Germinal center (tissue), 1 donor: ENCODE results near the gene GTF2E1.
"Not testable (repeated sequence)": the region's sequence is repeated elsewhere in the genome, so short reads cannot be mapped to it uniquely, and the experiment has no call there.

Experiments
- DNase-seq: peaks from one replicate; pipeline ENCODE4 v3.0.0; 2012; ENCODE audit warnings: mixed read lengths, low spot score

GTF2E1 gene

GRCh38 chr3:120756061-120756460 lies 13.5 kb downstream of the GTF2E1 start:
- no peak for DNase-seq

DNA sequence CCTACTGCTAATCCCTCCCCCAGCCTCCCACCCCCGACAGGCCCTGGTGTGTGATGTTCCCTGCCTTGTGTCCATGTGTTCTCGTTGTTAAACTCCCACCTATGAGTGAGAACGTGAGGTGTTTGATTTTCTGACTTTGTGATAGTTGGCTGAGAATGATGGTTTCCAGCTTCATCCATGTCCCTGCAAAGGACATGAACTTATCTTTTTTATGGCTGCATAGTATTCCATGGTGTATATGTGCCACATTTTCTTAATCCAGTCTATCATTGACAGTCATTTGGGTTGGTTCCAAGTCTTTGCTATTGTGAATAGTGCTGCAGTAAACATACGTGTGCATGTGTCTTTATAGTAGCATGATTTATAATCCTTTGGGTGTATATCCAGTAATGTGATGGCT lies 16.0 kb downstream of the GTF2E1 start:
- DNase-seq: not testable (repeated sequence)

- no peak for DNase-seq
These were observed 20.1 kb downstream of the GTF2E1 start for GRCh38 chr3:120762615-120763014.

- no peak for DNase-seq
These were observed 21.1 kb downstream of the GTF2E1 start for GRCh38 chr3:120763601-120764000.

- no peak for DNase-seq
These were observed 21.7 kb downstream of the GTF2E1 start for GRCh38 chr3:120764206-120764605.

DNA sequence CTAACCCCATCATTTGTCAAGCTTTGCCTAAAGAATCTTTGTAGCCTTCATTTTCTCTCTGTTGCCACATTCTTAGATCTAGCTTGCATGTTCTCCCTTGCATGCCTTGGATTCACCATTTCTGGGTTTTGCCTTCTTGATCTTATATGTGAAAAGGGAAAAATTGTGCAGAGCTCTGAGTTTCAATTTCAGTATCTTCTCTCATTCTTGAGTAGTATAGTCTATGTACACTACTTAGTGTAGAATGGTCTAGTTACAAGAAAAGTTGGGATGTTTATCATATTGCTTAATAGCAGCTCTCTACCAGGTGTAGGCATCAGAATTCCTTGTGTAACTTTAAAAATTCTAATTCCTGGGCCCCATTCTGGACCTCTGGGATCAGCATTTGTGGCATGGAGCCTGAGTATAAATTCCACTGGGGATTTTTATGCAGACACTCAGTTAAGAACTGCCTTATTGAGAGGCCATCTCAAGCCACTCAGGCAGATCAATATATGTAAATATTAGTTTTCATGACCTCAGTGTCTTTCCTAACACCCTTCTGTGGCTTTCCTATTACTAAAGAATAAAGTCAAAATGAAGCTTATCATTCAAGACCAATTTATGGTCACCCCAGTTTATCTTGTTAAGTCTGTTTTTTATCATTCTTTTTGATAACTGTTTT lies 23.4 kb downstream of the GTF2E1 start:
- no peak for DNase-seq

DNA sequence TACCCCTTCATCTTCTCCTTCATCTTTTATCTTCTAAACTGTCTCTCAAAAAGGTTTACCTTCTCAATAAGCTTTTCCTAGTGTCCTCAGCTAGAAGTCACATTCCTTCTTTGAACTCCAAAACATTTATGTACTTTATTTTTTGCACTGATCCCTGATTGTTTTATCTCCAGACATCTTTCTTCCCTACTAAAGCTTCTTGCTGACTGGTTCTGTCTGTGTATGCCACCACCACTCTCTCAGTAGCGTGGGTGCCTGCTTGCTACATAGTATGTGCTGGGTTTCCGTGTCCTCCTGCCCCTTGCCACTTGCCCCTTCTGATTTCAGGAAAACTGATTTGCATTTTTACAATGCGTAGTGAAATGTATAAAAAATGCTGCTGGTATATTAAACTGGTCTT lies 24.0 kb downstream of the GTF2E1 start:
- DNase-seq: no peak

DNA sequence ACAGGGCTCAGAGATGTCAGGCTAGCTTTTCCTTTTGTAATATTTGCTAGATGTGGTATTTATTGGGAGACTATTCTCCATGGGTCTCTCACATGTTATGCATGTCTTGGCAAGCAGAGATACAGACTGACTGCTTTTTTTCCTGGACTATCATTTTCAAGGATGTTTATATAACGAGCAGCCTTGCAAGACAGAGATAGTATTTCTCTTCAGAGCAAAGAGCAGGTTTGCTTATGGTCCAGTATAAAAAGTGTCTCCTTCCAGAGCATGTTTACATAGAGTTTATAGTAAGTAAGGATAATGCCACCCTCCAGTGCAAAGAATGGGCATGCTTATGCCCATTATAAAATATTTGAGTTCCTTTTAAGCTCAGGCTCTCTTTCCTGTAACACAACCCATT lies 24.6 kb downstream of the GTF2E1 start:
- no peak for DNase-seq

- no peak for DNase-seq
These were observed 26.9 kb downstream of the GTF2E1 start for GRCh38 chr3:120769436-120769835.

DNA sequence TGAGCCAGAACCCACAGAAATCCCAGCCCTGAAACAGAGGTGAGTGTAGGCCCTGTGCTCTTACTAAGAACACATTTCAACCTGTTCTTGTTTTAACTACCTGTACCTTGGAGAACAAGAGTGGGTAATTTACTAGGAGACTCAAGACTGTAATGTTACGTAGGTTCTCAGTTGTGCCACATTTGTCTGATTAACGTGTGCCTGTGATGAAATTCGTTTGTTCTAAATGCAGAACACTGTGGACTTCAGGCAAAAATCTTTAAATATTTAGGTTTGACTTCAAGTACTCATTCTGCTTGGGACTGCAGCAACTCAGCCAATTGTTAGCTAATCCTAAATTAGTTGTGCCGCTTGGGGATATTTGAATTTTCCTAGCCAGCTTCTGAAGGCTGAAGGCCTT lies 28.3 kb downstream of the GTF2E1 start:
- no peak for DNase-seq

DNA sequence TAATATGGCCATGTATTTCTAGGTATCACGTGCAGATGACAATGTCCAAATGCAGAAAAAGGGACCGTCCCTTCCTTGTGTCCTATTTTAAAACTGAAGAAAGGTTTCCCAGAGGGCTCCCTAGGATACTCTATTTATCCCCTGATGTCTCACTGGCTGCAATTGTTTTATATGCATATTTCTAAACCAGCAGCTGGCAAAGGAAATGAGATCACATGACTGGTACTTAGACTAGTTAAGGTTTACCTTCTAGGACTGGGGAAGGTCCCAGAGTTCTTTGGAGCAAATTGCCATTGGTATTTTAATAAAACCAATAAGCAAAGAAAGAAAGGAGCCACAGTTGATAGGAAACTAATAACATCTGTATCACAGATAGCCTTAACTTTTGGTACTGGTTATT lies 29.5 kb downstream of the GTF2E1 start:
- DNase-seq: no peak

DNA sequence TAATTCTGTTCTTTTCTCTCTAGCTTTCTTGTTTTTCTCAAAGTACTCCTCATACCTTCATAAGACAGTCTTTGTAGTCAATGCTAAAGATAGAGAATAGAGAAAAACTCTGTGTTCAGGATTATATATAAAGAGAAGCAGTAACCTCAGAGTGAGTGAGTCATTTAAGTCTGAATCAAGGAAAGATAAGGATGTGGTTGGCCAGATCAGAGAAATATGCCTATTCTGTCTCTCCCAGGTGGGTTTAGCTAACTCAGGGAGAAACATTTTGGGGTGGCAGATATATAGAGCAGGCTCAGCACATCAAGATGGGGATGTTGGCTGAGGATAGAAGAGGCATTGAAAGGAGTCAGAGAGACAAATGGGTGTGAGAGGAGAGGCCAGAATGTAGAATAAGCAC lies 31.4 kb downstream of the GTF2E1 start:
- DNase-seq: no peak

- DNase-seq: no peak
These were observed 32.9 kb downstream of the GTF2E1 start for GRCh38 chr3:120775411-120775810.

DNA sequence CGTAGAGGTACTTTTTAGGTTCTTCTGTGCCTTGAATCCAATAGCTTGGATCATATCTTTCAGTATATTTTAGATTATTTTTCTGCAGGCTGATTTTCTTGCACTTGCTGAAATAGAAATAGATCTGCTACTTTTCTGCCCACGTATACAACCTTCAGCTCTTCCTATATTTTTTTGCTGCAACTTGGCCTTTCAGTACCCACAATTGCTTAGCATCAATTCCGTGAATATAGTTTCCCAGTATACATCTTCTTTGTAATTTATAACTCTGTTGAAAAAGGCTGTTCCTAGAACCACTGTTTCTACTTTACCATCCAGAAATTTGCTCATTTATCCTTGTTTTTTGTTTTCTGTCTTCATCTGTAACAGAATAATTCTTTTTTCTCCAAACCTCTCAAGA lies 36.2 kb downstream of the GTF2E1 start:
- DNase-seq: no peak

- DNase-seq: no peak
These were observed 38.4 kb downstream of the GTF2E1 start for GRCh38 chr3:120780977-120781376.

GRCh38 chr3:120785832-120786231 lies 43.3 kb downstream of the GTF2E1 start:
- DNase-seq: not testable (repeated sequence)

DNA sequence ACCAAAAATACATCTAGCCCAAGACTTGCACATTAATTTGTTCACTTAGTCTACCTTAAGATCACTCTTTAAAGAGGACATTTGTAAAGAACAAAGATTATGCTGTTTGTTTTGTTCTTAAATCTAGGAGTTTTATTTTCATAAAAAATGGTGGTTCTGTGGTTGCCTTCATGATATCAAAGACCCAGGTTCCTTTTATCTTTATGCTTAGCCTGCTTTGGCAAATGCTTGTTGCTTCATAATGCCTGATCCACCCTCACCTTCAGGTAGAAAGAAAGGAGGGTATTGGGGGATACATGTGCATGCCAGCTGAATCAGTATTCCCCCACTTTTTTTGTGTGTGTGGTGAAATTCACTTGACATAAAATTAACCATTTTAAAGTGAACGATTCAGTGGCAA lies 48.5 kb downstream of the GTF2E1 start:
- no peak for DNase-seq

DNA sequence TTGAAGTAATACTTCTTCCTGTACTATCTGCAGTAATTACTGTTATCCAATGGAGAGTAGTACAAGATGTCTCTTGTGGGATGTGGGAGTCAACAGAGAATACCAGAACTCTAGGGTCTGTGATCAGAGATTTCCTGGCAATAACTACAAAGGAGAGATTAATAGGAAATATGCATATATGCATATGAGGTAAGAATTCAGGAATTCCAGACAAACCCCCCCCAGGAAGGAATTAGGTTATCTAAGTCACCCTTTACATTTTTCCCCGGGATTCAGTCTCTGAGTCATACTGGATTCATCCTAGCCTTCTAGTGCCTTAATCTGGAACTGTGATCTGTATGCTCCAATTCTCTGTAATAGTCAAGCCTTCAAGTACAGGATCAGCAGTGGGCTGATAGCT lies 49.4 kb downstream of the GTF2E1 start:
- no peak for DNase-seq

GRCh38 chr3:120793601-120794000 lies 51.1 kb downstream of the GTF2E1 start:
- DNase-seq: no peak

- DNase-seq: peak; percentile 54
These were observed 52.6 kb downstream of the GTF2E1 start for GRCh38 chr3:120795017-120795648.

GRCh38 chr3:120795959-120796358 lies 53.4 kb downstream of the GTF2E1 start:
- DNase-seq: no peak

DNA sequence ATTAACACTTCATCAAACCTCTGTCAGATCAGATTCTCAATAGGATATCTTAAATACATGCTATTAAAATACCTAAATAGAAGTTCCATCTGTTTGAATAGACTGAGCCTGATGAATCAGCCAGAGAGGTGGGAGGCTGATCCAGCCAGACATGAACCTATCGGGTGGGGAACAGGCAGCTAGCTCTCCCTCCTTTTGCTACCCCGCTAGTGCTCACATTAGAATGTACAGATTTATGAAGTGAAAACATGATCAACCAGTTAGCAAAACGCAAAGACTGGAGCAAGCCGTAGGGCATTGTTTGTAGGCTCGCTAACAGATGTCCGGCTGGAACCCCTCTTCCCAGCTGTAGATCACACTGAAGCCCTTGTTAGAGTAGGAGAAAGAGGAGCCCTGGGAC lies 54.4 kb downstream of the GTF2E1 start:
- DNase-seq: no peak

- no peak for DNase-seq
These were observed 55.3 kb downstream of the GTF2E1 start for GRCh38 chr3:120797857-120798256.

DNA sequence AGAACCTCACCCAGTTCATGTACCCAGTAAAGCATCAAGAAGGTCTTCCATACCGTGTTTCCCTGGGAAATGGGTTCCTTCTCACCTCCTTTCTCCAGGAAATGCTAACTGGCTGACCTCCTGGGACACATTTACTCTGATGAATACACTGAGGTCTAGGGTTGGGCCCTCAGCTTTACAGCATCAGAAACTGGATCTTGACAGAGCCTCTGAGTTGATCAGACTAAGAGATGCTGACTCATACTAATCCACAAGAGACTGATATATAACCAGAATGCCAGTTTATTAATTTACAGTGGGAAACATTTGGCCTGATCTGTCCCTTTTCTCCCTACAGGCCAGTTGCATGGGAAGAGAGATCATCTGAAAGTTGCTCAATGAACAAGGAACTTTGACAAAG lies 55.8 kb downstream of the GTF2E1 start:
- no peak for DNase-seq
